MCF 10A (cell line): ENCODE data around the gene RELN. TPM values are rescaled to one million over a fixed set of nuclear protein-coding genes. Genes with fewer than 3 reads are reported as not detected.

Experiments used
- BruUV-seq: library from RNA; stranded (reverse); fragments of 400-500 nt; replicated peaks from 2 replicates; lab custom pipeline; 2021; lab: Mats Ljungman, UMichigan
- CTCF ChIA-PET: fragments of 300-600 bp; sonication (Branson Sonifier 250); formaldehyde crosslinking; extraction: SDS; loops from one replicate; lab custom pipeline; 2021; ENCODE audit warnings: antibody characterized with exemption, inconsistent platforms; lab: Yijun Ruan, JAX
- POLR2A ChIA-PET: fragments of 300-600, 350-650 bp; sonication (Branson Sonifier 250); formaldehyde crosslinking; extraction: SDS; loops from one replicate; lab custom pipeline; 2020; ENCODE audit warnings: antibody characterized with exemption, inconsistent platforms; lab: Yijun Ruan, JAX
- DNase-seq: peaks from one replicate; pipeline ENCODE4 v3.0.0-alpha.2; 2018; ENCODE audit not compliant: unreplicated experiment
- H3K27ac Mint-ChIP-seq: one replicate; pipeline ENCODE4 v1.8.0; 2022; ENCODE audit warnings: mild to moderate bottlenecking, low read depth, mixed read lengths; ENCODE audit not compliant: unreplicated experiment
- H3K27me3 Mint-ChIP-seq: one replicate; pipeline ENCODE4 v1.8.0; 2022; ENCODE audit warnings: mixed read lengths; ENCODE audit not compliant: insufficient read depth, unreplicated experiment
- H3K36me3 Mint-ChIP-seq: one replicate; pipeline ENCODE4 v1.8.0; 2022; ENCODE audit warnings: mild to moderate bottlenecking, moderate library complexity, mixed read lengths; ENCODE audit not compliant: insufficient read depth, unreplicated experiment
- H3K4me1 Mint-ChIP-seq: one replicate; pipeline ENCODE4 v1.8.0; 2022; ENCODE audit warnings: mixed read lengths; ENCODE audit not compliant: insufficient read depth, unreplicated experiment
- H3K4me3 Mint-ChIP-seq: one replicate; pipeline ENCODE4 v1.8.0; 2022; ENCODE audit warnings: mild to moderate bottlenecking, moderate library complexity, mixed read lengths; ENCODE audit not compliant: unreplicated experiment
- H3K9me3 Mint-ChIP-seq: one replicate; pipeline ENCODE4 v1.8.0; 2022; ENCODE audit warnings: mixed read lengths; ENCODE audit not compliant: unreplicated experiment
- intact Hi-C: fragments of 100-400 bp; cut with micrococcal nuclease; formaldehyde crosslinking; loops from 2 replicates; pipeline ENCODE4 v1.14.1; 2022
- total RNA-seq: library from RNA; stranded (reverse); gene quantifications from 2 replicates; pipeline ENCODE4 v1.2.3, GENCODE V29; 2022
- TF ChIP-seq, protein P1 (sequence below): fragments of 200-600 bp; IDR thresholded peaks from one replicate; pipeline ENCODE4 v1.8.0; 2022; ENCODE audit warnings: antibody characterized with exemption, mild to moderate bottlenecking; ENCODE audit not compliant: unreplicated experiment

RELN gene
- total RNA-seq, 1 experiment from 2014 or later = not detected

- Mint-ChIP-seq H3K27me3 (peaks cover 78% of the 10 kb centered on the region), H3K4me1 (no peaks in the 10 kb centered on the region), H3K27ac (no peak overlapping the region), H3K9me3 (no peaks in the 10 kb centered on the region), H3K4me3 (no peak overlapping the region), H3K36me3 (no peaks in the 10 kb centered on the region)
- no TSS peak for BruUV-seq
- ChIA-PET POLR2A (interaction anchor here (0.6 kb wide), 1 partner anchor 1465 kb away, joined by 3 read pairs; no protein-coding TSS in a partner anchor), CTCF (no interaction called here)
- TF ChIP-seq, protein P1, sequence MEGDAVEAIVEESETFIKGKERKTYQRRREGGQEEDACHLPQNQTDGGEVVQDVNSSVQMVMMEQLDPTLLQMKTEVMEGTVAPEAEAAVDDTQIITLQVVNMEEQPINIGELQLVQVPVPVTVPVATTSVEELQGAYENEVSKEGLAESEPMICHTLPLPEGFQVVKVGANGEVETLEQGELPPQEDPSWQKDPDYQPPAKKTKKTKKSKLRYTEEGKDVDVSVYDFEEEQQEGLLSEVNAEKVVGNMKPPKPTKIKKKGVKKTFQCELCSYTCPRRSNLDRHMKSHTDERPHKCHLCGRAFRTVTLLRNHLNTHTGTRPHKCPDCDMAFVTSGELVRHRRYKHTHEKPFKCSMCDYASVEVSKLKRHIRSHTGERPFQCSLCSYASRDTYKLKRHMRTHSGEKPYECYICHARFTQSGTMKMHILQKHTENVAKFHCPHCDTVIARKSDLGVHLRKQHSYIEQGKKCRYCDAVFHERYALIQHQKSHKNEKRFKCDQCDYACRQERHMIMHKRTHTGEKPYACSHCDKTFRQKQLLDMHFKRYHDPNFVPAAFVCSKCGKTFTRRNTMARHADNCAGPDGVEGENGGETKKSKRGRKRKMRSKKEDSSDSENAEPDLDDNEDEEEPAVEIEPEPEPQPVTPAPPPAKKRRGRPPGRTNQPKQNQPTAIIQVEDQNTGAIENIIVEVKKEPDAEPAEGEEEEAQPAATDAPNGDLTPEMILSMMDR = no peak
- intact Hi-C loops = no loop called here
- no peak for DNase-seq
Measured at GRCh38 chr7:103922407-103922806, 67.1 kb downstream of the RELN start.

GRCh38 chr7:103921692-103922091, 67.8 kb downstream of the RELN start:
- Mint-ChIP-seq H3K36me3 (no peaks in the 10 kb centered on the region), H3K4me3 (no peak overlapping the region), H3K27me3 (peaks cover 85% of the 10 kb centered on the region), H3K9me3 (no peaks in the 10 kb centered on the region), H3K4me1 (no peaks in the 10 kb centered on the region), H3K27ac (no peak overlapping the region)
- ChIA-PET CTCF (interaction anchor here (0.6 kb wide), 1 partner anchor 110 kb away, joined by 3 read pairs; no protein-coding TSS in a partner anchor), POLR2A (no interaction called here)
- BruUV-seq = no TSS peak
- TF ChIP-seq, protein P1 = no peak
- intact Hi-C loops = no loop called here
- DNase-seq = no peak

DNA sequence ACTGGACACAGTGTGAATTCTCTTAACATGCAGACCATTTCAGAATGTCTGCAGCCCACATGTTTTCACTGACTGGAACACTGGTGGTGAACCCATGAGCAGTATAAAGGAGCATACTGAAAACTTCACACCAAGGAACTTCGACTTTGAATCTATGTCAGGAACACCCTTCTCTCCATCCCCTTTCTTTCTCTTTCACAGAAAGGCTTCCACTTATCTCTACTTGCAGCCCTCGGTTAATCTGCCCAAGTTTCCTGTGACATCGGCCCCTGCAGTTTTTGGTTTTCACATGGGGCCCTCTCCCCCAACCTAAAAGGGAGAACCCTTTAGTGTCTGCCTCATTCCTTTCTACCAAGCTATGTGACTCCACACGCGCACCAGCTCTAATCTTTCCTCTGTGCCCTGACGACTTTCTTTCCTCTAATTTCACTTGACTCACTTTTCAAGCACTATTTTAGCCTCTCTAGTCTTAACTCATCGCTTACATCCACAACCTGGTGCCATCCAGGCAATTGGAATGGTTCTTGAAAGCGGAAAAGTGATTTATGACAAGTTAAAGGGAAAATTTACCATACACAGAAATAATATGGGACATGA, 70.1 kb downstream of the RELN start:
- Mint-ChIP-seq H3K9me3 (no peaks in the 10 kb centered on the region), H3K36me3 (no peaks in the 10 kb centered on the region), H3K27ac (no peak overlapping the region), H3K4me3 (no peak overlapping the region), H3K4me1 (no peaks in the 10 kb centered on the region), H3K27me3 (peaks cover 99% of the 10 kb centered on the region)
- DNase-seq = no peak
- CTCF ChIA-PET = no interaction called here
- TF ChIP-seq, protein P1 = no peak
- no TSS peak for BruUV-seq
- POLR2A ChIA-PET = no interaction called here
- intact Hi-C loops = no loop called here

- Mint-ChIP-seq H3K27ac (no peak overlapping the region), H3K4me1 (no peaks in the 10 kb centered on the region), H3K9me3 (no peaks in the 10 kb centered on the region), H3K4me3 (no peak overlapping the region), H3K27me3 (peaks cover 92% of the 10 kb centered on the region), H3K36me3 (no peaks in the 10 kb centered on the region)
- CTCF ChIA-PET = no interaction called here
- DNase-seq = no peak
- no TSS peak for BruUV-seq
- TF ChIP-seq, protein P1 = no peak
- intact Hi-C loops = no loop called here
- POLR2A ChIA-PET = no interaction called here
Measured at GRCh38 chr7:103918631-103919271, 70.7 kb downstream of the RELN start.
